GM19438 (cell line): ENCODE results near the gene FBXO5.
"Not testable (repeated sequence)": the region's sequence is repeated elsewhere in the genome, so short reads cannot be mapped to it uniquely, and the experiment has no call there.

Source experiments
- ATAC-seq: cut with Tn5 transposase; IDR thresholded peaks from one replicate; pipeline ENCODE4 v1.9.1; 2021; ENCODE audit warnings: low read depth; ENCODE audit not compliant: unreplicated experiment

Gene FBXO5

GRCh38 chr6:152993847-152994246 lies 11.0 kb upstream of the FBXO5 start:
- ATAC-seq = no peak

- no peak for ATAC-seq
Observed at GRCh38 chr6:152993431-152993830, 10.6 kb upstream of the FBXO5 start.

- no peak for ATAC-seq
Observed at GRCh38 chr6:152986978-152987377, 4.1 kb upstream of the FBXO5 start.

- not testable (repeated sequence) for ATAC-seq
Observed at GRCh38 chr6:152985300-152985699, 2.5 kb upstream of the FBXO5 start.

GRCh38 chr6:152984513-152984872 lies 1.7 kb upstream of the FBXO5 start:
- ATAC-seq = peak; percentile 32

- ATAC-seq = peak; percentile 17
Observed at GRCh38 chr6:152983637-152984512, 1.0 kb upstream of the FBXO5 start.

GRCh38 chr6:152981989-152982903 lies 595 bp downstream of the FBXO5 start:
- peak; percentile 0 for ATAC-seq

GRCh38 chr6:152981219-152981618 lies 1.6 kb downstream of the FBXO5 start:
- ATAC-seq = no peak

GRCh38 chr6:152980656-152981055 lies 2.2 kb downstream of the FBXO5 start:
- no peak for ATAC-seq

GRCh38 chr6:152979116-152979515 lies 3.7 kb downstream of the FBXO5 start:
- ATAC-seq = no peak

- no peak for ATAC-seq
Observed at GRCh38 chr6:152978058-152978457, 4.8 kb downstream of the FBXO5 start.

- no peak for ATAC-seq
Observed at GRCh38 chr6:152977556-152977955, 5.3 kb downstream of the FBXO5 start.

GRCh38 chr6:152976749-152977148 lies 6.1 kb downstream of the FBXO5 start:
- no peak for ATAC-seq

- no peak for ATAC-seq
Observed at GRCh38 chr6:152975204-152975915, 7.5 kb downstream of the FBXO5 start.

GRCh38 chr6:152973916-152974315 lies 8.9 kb downstream of the FBXO5 start:
- ATAC-seq = no peak

GRCh38 chr6:152969688-152970418 lies 13.0 kb downstream of the FBXO5 start:
- no peak for ATAC-seq

- not testable (repeated sequence) for ATAC-seq
Observed at GRCh38 chr6:152966168-152966894, 16.5 kb downstream of the FBXO5 start.

- no peak for ATAC-seq
Observed at GRCh38 chr6:152959333-152959732, 23.5 kb downstream of the FBXO5 start.

GRCh38 chr6:152957796-152958195 lies 25.0 kb downstream of the FBXO5 start:
- ATAC-seq = no peak
